Glomerular visceral epithelial cell (primary cell): ENCODE results near the gene ZNF407.

ENCODE experiments used
- DNase-seq: peaks from one replicate; pipeline ENCODE4 v3.0.0-alpha.2; 2016; ENCODE audit errors: extremely low spot score

Gene ZNF407

DNA sequence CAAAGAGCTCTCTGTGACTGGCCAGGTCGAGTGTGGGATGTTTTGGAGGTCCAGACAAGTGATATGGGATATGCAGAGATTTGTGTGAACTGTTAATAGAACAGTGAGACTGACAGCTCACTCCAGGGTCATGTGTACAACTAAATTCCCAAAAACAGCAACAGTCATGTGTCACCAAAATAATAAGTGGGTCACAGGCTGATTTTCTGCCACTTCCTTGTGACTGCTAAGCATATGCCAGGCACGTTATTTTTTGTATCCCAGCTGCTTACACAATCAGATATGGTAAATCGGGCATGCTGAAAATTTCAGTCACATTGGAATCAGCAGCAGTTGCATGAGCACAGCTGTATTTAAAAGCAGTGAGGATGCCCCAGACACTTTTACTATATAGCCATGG lies 412.6 kb downstream of the ZNF407 start:
- DNase-seq, result no peak

DNA sequence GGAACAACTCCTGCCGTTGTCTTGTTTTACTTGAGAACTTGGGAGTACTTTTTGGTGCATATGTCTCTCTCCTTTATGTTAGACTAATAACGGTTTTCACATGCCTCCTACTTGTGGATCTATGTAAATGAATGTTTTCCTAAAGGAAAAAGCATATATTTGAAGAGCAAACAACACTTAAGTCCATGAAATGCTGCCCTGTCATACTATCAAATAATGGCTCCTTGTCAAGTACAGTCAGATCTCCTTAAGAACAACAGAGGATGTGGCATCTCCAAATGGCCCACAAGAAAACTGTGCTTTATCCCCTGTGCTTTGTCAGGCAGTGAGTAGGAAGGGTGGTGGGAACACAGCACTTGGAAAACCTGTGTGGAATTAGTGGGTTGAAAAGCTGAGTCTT lies 413.0 kb downstream of the ZNF407 start:
- no peak for DNase-seq

DNA sequence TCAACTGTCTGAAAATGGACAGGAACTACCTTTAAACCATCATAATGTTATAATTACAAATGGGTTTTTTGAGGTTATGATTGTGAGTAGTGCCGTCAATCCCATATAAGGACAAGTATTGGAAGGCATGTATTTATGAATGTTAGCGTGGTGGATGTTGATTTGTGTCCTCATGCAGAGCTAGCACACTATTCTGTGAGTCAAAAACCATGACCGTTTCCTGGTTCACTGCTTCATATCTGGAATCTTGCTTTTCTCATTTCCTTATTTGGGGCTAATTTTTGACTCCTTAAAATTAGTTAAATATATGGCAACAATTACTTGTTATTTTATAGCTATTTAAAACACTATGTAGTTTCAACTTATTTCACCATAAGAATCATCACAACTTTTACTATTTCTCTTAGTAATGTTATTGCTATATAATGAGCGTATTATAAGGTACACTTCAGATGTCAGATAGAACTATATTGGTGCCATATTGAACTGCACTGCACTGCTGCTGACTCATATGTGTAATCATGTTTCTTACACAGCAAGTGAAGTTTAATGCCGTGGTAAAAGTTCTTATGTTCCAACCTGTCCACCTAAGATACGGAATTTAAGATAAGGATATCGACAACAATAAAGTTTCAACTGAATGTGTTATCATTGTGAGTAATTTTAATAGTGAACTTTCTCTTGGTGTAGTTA lies 418.5 kb downstream of the ZNF407 start:
- DNase-seq, result no peak

DNA sequence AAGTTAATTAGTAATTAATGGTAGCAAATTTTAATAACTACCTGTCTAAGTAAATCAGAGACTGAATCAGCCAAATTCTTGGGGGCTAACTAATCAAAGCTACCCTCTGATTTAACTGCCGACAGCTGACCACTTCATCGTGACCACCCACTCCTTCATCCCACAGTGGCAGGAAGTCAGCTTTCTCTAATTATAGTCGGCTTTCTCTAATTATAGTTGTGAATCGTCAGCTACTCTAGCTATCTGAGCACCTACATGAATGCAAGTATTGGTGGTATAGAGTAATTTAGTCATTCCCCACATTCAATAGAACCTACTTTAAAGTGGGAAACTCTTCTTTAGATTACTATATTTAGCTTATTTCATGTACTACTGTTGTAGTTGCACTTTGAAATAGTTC lies 425.8 kb downstream of the ZNF407 start:
- DNase-seq, result no peak

DNA sequence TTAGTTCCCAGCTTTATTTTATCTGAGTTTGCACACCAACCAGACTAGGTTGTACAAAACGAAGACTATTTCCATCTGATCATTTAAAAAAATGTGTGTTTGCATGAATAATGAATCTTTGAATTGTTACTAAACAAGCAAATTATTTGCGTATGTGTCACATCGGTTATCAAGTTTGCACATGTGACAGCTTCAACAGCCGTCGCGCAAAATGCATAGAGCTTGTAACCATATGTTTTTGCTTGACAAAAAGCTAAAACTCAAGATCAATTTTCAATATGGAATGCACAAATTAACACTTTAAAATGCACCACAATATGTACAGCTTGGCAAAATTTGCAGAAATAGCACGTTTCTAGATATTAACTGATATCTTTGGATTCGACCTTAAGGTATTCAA lies 427.2 kb downstream of the ZNF407 start:
- DNase-seq, result no peak

DNA sequence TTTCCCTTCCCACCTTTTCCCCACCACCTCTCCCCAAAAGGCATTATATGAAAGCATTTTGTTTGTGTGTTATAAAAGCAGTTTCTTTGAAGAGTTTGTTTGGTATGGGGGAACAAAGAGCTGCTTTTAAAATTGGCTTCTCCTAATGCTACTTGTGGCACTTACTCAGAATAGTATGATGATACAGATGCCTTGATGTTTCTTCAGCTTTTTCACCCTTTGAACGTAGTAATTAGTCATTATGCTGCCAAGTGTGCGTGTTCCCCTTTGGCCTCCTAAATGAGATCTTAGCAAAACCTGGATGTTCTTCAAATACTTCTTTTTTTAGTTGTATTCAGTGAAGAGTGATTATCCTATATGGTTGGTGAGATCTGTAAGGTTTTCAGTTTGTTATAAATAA lies 427.9 kb downstream of the ZNF407 start:
- DNase-seq, result no peak

DNA sequence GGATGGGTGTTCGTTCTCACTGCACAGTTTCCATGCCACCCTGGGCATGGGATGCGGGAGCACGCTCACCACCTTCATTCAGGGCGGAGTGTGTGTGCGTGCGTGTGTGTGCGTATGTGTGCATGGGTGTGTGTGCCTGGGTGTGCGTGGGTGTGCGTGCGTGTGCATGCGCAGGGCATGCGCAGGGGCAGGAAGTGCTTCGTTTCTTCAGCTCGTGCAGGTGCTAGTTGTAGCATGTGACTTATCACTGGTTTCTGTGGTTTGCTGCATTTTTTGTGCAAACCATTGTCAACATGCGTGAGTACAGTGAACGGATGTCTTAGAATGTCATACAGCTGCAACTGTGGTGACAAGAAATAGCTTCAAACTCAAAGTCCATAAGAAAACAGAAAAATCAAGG lies 431.8 kb downstream of the ZNF407 start:
- DNase-seq, result no peak

DNA sequence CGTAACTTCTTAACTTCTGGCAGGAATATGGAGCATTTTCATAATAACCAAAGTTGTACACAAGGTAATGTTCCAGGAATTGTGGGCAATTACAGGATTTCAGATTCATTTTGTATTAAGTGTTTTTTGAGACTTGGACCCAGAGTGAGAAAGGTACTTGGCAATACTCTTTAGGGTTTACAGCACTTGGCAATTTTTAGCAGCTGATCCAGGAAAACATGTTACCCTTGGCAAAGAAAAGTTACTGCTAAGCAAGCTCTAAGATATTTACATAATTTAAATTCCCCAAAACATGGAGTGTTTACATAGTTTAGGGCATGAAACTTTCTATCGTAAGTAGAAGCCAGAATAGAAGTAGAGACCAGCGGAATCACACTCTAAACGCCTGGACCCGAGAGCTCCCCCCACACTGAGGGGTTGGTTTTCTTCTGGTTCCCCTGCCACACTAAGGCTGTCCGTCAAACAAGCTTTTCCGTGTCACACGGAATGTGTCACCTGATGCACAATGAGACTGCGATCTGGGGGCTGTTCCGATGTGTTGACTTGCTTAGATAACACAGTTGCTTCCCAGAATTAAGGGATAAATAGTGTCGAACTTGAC lies 434.1 kb downstream of the ZNF407 start:
- DNase-seq, result no peak

DNA sequence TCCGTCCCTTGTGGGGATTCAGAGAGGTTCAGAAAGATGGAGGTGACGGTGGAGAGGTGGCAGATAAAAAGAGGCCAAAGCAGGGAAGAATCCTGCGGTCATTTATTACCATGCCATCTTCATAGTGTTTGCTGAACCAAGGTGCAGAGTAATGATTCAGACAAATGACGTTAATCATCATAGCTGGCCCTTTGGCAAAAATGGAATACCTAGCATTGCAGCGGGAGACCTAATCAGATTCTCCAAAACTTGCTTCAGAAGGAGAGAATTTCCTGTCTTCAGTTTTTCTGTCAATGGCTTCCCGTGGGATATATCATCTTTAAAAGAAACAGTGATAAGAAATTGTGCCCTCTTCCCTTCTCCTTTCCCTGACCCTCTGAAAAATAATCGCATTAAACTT lies 435.8 kb downstream of the ZNF407 start:
- no peak for DNase-seq

DNA sequence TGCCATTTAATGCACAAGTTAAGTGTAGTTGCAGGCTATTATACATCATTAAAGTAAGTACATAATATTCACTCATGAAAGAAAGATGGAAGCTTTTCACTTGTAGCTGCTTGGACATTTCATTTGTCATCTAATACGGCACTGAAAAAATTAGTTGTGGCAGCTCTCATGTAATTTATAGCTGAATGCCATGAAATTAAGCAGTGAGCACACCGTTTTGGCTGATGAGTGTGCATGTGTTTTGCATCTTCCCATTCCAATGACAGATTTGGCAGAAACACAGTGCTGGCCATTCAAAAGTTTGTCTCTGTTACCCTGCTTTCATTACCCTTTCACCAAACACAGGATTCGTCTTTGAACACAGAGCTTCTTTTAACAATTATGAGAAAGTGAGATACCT lies 437.3 kb downstream of the ZNF407 start:
- no peak for DNase-seq

DNA sequence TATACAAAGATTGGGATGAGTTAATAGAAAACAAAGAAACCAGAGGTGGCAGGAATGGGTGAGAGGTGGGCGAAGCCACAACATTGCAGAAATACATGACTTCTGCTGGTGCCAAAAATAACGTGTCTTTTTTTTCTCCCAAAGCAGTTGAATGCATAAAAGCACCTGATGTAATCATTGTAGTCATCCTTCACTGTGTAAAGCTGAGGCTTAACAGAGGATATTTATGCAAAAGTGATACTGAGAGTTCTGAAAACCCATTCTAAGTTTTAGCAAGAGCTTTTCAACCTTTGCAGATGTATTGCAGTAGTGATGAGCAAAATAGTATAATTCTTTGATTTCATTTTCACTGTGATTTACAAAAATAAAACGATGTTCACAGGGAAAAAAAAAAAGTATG lies 438.3 kb downstream of the ZNF407 start:
- DNase-seq, result no peak

DNA sequence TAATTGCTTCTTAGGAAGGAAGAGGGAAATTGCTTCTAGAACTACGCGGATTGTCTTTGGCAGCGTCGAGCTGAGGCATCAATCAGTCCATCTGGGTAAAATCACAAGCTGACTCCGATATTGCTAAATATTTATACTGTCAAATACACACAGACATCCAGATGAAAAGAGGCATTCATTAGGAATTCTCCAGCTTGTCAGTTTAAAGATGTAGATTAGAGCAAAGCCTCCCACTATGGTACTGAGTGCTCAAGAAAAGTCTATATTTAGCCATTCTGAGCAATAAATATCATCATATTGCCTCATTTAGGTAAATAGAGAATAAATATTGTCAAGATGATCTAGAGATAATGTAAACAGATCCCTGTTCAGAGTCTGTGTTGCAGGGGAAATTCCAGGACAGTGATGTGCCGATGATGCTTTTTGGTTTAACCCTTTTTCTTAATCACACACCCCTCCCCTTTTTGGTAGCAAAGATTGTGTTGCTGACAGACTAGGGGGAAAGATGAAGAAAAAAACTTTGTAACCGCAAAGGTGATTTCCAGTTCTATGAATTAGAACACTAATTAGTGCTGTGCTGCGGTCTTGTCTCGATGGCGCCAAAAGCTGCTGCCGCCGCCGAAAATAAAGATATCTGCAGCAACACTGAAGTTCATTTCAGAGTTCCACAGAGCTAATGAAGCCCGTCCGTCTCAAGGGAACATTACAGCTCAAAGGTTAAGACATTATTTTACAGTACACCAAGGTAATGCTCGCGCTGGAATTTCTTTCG lies 439.4 kb downstream of the ZNF407 start:
- no peak for DNase-seq

DNA sequence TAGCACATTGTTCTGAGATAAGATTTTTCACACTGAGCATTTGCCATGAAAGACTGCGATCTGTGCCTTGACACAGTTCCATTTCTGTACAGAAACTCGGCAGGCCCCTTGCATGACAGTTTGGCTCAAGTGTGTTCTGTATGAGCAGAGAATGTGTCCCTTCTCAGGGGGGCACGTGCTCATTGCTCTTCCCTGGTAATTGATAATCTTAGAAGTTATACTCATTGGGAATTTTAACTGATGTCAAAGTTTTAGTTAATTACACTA lies 440.0 kb downstream of the ZNF407 start:
- no peak for DNase-seq

DNA sequence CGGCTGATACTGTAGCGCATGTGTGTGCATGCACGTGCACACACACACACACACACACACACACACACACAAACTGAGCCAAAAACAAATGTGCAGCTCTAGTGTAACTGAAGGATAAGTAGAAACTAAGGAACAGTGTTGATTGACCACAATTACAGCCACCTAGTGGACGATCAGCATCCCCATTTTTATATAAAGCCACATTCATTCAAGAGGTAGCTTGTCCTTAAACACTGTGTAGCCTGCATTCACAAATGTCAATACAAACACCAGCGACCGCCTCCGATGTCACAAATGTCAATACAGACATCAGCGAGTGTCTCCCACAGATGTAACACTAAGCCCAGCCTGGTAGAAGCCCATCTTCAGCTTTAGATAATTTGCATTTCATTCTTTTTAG lies 443.9 kb downstream of the ZNF407 start:
- DNase-seq, result peak; percentile 10

DNA sequence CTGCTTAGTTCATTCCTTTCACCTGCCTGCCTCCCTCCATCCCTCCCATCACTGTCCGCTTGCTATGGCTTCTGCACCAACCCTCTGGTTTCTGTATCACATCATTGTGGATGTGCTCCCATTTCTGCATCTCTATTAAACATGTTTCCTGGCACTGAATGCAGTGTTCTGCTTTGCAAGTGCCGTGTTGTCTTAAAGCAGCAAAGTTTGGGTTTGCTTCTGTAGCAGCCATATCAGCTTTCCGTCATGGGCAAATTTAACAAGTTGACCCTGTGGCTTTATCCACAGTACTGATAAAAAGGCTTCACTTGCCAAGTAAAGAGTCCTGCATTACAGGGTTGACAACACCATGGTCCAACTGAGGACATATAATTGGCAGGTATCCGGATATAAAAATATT lies 445.8 kb downstream of the ZNF407 start:
- DNase-seq, result no peak

DNA sequence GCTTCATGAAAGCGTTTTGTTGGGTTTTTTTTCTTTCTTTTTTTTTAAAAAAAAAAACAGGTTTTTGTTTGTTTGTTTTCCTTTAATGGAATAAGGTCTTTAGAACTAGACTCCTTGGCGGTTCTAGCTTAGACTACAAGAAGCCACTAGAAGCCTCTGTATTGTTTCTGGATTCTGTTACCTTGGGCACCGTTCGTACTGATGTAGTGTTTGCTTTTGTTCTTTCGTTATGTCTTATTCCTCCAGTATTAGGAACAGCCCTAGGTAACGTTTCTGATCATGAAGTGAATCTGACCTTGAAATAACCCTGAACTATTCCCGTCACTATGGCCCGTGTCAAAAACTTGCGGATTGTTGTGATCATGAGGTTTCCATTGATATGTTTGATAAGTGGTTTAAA lies 446.6 kb downstream of the ZNF407 start:
- DNase-seq, result no peak

DNA sequence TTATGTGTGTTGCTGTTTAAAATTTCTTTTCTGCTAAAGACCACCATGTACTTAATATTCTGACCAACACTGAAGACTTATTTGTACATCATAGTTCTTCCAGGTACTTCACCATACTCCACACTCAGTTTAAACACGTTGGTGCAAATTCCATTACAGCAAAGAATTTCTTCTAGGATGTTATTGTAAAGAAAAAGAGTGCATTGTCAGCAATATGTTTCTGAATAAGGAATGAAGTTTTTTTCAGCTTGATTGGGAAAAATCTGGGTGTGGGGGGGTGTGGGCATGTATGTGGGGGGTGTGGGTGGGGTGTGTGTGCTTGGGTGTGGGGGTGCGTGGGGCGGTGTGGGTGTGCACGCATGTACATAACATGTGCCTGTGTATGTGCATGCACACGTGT lies 447.1 kb downstream of the ZNF407 start:
- DNase-seq, result no peak

DNA sequence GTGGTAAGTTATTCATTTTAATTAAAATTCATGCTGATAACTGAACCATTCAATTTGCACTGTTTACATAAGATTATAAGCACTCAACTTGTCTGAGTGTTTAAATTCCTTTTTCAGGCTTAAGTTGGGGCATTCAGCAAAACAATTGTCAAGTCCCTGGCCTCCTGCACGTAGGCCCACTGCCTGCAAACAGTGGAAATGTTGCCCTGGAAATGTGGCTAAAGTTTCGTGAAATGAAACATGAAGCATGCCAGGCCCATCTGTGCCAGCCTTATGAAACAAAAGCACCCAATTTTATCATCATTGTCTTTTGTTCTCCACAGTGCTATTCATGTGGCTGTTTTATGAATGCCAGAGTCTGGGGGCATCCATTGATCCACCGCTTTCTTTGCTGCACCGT lies 447.6 kb downstream of the ZNF407 start:
- no peak for DNase-seq

DNA sequence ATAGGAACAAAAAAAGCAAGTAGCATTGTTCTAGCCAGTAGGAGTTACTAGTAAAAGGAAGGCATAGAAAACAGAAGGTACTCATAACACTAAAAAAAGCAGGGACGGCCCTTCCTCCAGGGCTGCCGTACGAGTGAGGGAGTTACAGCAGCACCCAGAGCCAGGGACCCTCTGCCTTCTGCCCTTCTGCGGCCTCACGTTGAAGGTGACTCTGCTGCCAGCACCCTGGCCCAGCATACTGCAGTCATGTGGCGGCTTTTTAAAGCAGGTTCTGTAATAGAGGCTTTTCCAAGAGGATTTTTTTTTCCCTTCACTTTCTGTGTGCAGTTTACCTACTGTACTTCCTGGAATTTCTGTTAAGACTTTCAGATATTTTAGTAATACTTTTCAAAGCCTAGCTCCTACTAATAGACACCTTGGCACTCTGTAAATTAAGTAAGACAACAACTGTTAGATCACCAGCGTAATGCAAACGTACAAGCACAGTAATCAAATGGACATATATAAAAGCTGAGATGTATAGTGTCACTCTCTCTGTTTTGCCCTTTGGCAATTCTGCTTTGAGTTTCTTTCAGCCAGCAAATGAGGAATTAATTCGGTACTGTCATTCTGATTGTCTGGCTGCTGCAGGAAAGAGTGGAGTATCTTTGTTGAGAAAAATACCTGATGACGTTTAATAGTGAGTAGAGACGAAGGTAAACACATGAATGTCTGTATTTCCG lies 449.7 kb downstream of the ZNF407 start:
- DNase-seq, result no peak

DNA sequence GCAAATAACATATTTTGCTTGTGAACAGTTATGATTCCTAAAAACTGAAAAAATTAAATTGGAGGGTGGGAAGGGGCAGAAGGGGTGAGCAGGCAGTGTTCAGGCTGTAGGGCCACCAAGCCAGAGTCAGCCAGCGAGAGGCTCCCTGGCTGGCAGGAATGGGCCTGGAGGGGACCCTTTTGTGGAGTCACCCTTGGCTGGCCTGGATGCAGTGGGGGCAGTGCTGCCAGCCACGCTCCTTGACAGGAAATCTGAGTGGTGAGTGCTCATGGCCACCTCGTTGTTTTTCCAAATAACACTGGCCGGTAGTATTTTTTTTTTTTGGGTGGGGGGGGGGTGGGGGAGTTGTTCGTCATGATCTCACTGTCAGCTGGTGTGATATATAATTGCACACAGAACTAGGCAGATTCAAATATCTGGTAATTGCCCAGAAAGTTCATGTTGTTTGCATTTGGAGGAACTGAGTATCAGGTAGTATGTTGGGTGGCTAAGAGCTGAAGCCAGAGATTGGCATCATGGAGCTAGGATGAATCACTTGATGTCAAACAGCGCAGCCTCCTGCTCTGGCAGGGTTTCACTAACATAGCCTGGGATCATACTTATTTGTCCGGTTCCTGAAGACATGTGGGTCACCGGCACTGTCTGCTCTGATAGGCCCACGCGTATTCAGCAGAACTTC lies 451.2 kb downstream of the ZNF407 start:
- no peak for DNase-seq

DNA sequence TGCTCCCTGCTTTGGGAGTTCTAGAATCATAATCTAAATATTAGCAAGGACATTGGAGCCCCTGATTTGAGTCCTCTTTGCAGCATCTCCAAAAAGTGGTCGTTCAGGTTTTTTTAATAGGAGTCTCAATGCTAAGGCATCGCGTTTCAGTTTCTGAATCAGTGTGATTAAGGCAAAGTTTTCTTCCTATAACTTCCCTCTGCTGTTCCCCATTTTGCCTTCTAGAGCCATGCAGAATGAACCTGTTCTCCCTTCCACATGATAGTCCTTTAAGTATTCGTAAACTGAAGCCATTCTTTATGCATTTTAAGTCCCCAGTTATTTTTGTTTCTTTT lies 451.8 kb downstream of the ZNF407 start:
- DNase-seq, result no peak

DNA sequence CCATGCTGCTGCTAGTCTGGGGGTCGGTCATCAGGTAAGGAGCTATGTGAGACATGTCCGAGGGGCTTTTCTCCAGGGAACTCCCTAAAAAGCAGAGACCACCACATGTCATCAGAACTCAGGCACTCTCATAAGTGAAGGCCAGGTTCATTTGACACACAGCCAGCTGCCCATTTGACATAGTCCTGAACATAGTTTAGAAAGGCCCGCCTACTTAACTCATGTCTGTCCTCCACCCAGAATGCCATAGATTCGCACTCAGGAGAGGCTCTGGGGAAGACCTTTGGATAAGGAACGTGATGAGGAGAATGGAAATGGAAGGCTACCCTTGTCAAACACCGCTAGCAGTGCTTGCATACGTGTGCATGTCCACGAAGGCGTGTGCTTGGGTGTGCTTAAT lies 454.1 kb downstream of the ZNF407 start:
- DNase-seq, result no peak
